HUES64 (cell line): ENCODE measurements around the gene CD81.

Experiments used
- H3K27ac ChIP-seq: 2 replicates; pipeline ENCODE4 v1.7.0; 2013; ENCODE audit warnings: low read depth, low read length, inconsistent platforms
- H3K27me3 ChIP-seq: 2 replicates; pipeline ENCODE4 v1.6.1; 2013; ENCODE audit warnings: mild to moderate bottlenecking, low read length; ENCODE audit not compliant: insufficient read depth
- H3K36me3 ChIP-seq: 2 replicates; pipeline ENCODE4 v1.6.1; 2013; ENCODE audit warnings: mild to moderate bottlenecking, low read length; ENCODE audit not compliant: insufficient read depth
- H3K4me1 ChIP-seq: 2 replicates; pipeline ENCODE4 v1.6.1; 2013; ENCODE audit warnings: mild to moderate bottlenecking, low read length, moderate library complexity; ENCODE audit not compliant: insufficient read depth
- H3K4me3 ChIP-seq: 2 replicates; pipeline ENCODE4 v1.5.1; 2013; ENCODE audit warnings: mild to moderate bottlenecking, low read length, moderate library complexity
- H3K9ac ChIP-seq: 2 replicates; pipeline ENCODE4 v1.6.1; 2013; ENCODE audit warnings: mild to moderate bottlenecking, low read depth, low read length
- H3K9me3 ChIP-seq: 2 replicates; pipeline ENCODE4 v1.6.1; 2013; ENCODE audit warnings: low read depth, low read length; ENCODE audit not compliant: insufficient read depth
- WGBS: fragments of 150-250, 120-280 bp; methylation state at CpG from one replicate; pipeline ENCODE4 v1.1.7; 2013; ENCODE audit warnings: missing lambda C conversion rate; 5-methylcytosine and 5-hydroxymethylcytosine counted together

The CD81 gene

GRCh38 chr11:2426826-2427521, 49.9 kb downstream of the CD81 start:
- Histone ChIP-seq H3K9me3 (no peaks in the 10 kb centered on the region), H3K4me3 (no peak overlapping the region), H3K27me3 (no peaks in the 10 kb centered on the region), H3K9ac (no peak overlapping the region), H3K4me1 (no peaks in the 10 kb centered on the region), H3K36me3 (no peaks in the 10 kb centered on the region), H3K27ac (no peak overlapping the region)
- WGBS: 91% methylated on average over 14 of the region's 14 CpGs

GRCh38 chr11:2427721-2428321, 50.7 kb downstream of the CD81 start:
- H3K36me3 ChIP-seq: no peaks in the 10 kb centered on the region
- H3K4me3 ChIP-seq: no peak overlapping the region
- WGBS: 79% methylated on average over 12 of the region's 12 CpGs
- H3K4me1 ChIP-seq: no peaks in the 10 kb centered on the region
- H3K27me3 ChIP-seq: no peaks in the 10 kb centered on the region
- no peak overlapping the region for H3K9ac ChIP-seq
- H3K27ac ChIP-seq: no peak overlapping the region
- no peaks in the 10 kb centered on the region for H3K9me3 ChIP-seq

DNA sequence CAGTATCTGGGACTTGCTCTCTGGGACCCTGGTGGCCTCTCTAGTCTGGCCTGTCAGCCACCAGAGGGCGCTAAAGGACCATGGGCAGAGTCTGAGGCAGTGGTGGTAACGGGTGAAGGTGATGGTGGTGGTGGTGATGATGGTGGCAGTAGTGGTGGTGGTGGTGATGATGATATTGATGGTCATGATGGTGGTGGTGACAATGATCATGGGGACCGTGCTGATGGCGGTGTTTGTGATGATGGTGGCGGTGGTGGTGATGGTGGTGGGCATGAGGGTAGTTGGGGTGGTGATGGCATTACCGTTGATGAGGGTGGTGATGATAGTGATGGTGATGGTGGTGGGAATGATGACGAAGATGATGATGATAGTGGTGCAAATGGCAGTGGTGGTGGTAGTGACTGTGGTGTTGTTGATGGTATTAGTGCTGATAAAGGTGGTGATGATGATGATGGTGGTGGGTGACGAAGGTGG, 51.2 kb downstream of the CD81 start:
- Histone ChIP-seq H3K27me3 (no peaks in the 10 kb centered on the region), H3K36me3 (no peaks in the 10 kb centered on the region), H3K4me3 (no peak overlapping the region), H3K27ac (no peak overlapping the region), H3K9me3 (no peaks in the 10 kb centered on the region), H3K9ac (no peak overlapping the region), H3K4me1 (no peaks in the 10 kb centered on the region)
- WGBS: 62% methylated on average over 8 of the region's 8 CpGs

DNA sequence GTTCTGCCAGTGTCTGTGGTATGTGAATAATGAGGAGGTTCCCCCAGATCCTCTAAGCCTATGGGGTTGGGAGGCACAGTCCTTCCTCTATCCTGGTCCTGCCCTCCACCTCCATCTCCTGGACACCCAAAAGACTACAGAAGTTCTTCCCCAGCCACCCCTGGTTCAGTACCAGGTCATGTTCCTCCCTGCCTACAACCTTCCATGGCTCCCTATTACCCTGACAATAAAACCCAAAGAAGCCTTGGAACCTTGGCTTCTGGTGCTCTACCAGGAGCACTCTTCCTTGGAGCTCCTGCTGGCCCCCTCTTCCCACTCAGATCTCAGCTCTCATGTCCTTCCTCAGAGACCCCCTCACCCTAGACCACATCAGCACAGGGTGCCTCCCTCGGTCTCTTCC, 54.3 kb downstream of the CD81 start:
- Histone ChIP-seq H3K36me3 (no peaks in the 10 kb centered on the region), H3K9ac (no peak overlapping the region), H3K4me1 (no peaks in the 10 kb centered on the region), H3K27me3 (no peaks in the 10 kb centered on the region; the same call in 1 of the 2 replicates), H3K9me3 (no peaks in the 10 kb centered on the region), H3K4me3 (no peak overlapping the region), H3K27ac (no peak overlapping the region)
- WGBS: 93% methylated on average over 1 of the region's 1 CpG

- Histone ChIP-seq H3K27me3 (peaks cover 3% of the 10 kb centered on the region), H3K9ac (no peak overlapping the region), H3K4me1 (no peaks in the 10 kb centered on the region), H3K27ac (no peak overlapping the region), H3K9me3 (no peaks in the 10 kb centered on the region), H3K36me3 (no peaks in the 10 kb centered on the region), H3K4me3 (no peak overlapping the region)
- WGBS: 86% methylated on average over 15 of the region's 15 CpGs
Observed at GRCh38 chr11:2432171-2432621, 55.1 kb downstream of the CD81 start.

GRCh38 chr11:2432628-2433071, 55.5 kb downstream of the CD81 start:
- Histone ChIP-seq H3K27me3 (peaks cover 8% of the 10 kb centered on the region), H3K9ac (no peak overlapping the region), H3K4me3 (no peak overlapping the region), H3K4me1 (no peaks in the 10 kb centered on the region), H3K36me3 (no peaks in the 10 kb centered on the region), H3K9me3 (no peaks in the 10 kb centered on the region), H3K27ac (no peak overlapping the region)
- WGBS: 93% methylated on average over 13 of the region's 13 CpGs

- Histone ChIP-seq H3K27me3 (peaks cover 14% of the 10 kb centered on the region), H3K9me3 (no peaks in the 10 kb centered on the region), H3K4me3 (no peak overlapping the region), H3K9ac (no peak overlapping the region), H3K36me3 (no peaks in the 10 kb centered on the region), H3K4me1 (no peaks in the 10 kb centered on the region), H3K27ac (no peak overlapping the region)
- 93% methylated on average over 22 of the region's 22 CpGs for WGBS
Observed at GRCh38 chr11:2433106-2433925, 56.2 kb downstream of the CD81 start.

DNA sequence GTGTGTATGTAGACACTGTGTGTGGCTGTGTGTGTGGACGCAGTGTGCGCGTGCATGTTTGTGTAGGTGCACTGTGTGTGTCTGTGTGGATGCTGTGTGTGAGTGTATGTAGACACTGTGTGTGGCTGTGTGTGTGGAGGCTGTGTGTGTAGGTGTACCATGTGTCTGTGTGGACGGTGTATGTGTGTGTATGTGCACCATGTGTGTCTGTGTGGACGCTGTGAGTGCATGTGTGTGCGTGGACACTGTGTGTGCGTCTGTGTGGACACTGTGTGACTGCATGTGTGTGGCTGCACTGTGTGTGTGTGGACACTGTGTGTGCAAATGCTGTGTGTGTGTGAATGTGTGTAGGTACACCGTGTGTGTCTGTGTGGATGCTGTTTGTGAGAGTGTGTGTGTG, 56.9 kb downstream of the CD81 start:
- no peaks in the 10 kb centered on the region for H3K4me1 ChIP-seq
- no peak overlapping the region for H3K4me3 ChIP-seq
- H3K9me3 ChIP-seq: no peaks in the 10 kb centered on the region
- H3K9ac ChIP-seq: no peak overlapping the region
- H3K27me3 ChIP-seq: peaks cover 18% of the 10 kb centered on the region
- H3K27ac ChIP-seq: no peak overlapping the region
- WGBS: 91% methylated on average over 8 of the region's 8 CpGs
- H3K36me3 ChIP-seq: no peaks in the 10 kb centered on the region

DNA sequence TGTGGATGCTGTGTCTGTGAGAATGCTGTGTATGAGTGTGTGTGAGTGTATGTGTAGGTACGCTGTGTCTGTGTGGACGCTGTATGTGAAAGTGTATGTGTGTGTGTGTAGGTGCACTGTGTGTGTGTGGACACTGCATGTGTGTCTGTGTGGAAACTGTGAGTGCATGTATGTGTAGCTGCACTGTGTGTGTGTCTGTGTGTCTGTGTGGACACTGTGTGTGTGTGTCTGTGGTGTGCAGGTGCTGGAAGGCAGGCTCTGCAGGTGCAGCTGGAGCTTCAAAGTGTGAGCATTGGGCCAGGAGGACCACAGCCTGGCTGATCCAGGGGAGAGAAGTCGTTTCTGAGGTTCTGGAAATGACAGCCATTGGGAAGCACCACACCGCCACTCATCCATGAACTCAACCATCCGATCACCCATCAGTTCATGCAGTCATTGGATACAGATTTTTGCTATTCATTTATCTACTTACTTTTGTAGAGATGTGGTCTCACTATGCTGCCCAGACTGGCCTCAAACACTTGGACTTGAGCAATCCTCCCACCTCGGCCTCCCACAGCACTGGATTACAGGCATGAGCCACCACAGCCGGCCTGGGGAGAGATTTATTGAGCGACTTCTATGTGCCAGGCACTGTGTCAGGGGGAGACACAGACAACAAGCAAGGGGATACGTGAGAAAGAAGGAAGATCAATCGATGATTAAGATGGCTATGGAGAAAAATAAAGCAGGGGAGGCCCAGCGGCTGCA, 57.6 kb downstream of the CD81 start:
- Histone ChIP-seq H3K9me3 (no peaks in the 10 kb centered on the region), H3K4me1 (no peaks in the 10 kb centered on the region), H3K27ac (no peak overlapping the region), H3K27me3 (peaks cover 24% of the 10 kb centered on the region), H3K4me3 (no peak overlapping the region), H3K36me3 (no peaks in the 10 kb centered on the region), H3K9ac (no peak overlapping the region)
- 91% methylated on average over 11 of the region's 11 CpGs for WGBS

DNA sequence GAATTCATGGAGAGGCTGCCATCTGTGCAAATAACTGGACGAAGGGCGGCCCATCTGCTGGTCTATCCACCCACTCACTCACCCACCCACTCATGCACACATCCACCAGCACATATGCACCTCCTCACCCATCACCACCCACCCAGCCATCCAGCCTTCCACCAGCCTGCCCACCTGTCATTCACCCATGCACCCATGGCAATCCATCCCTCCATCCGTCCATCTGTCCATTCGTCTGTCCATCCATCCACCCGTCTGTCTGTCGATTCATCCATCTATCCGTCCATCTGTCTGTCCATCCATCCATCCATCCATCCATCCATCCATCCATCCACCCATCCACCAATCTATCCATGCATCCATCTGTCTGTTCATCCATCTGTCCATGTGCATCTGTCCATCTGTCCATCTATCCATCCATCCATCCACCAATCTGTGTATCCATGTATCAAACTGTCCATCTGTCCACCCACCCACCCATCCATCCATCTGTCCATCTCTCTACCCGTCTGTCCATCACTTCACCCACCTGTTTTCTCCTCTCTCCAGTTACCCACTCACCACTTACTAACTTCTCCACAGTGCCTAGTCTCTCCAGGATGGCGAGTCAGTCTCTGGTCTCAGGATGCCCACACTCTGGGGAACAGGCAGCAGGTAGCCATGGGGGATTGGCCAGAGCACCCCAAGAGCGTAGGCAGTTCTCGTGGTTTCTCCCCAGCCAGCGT, 58.3 kb downstream of the CD81 start:
- H3K9me3 ChIP-seq: no peaks in the 10 kb centered on the region

More for the DNA sequence above, 58.3 kb downstream of the CD81 start:
- H3K27ac ChIP-seq: no peak overlapping the region
- H3K36me3 ChIP-seq: no peaks in the 10 kb centered on the region
- peaks cover 24% of the 10 kb centered on the region for H3K27me3 ChIP-seq
- no peaks in the 10 kb centered on the region for H3K4me1 ChIP-seq
- H3K9ac ChIP-seq: no peak overlapping the region
- no peak overlapping the region for H3K4me3 ChIP-seq
- WGBS: 89% methylated on average over 12 of the region's 12 CpGs
